Endothelial cell of umbilical vein (primary cell): ENCODE data around the gene CSNK1D.

Source experiments
- EZH2 ChIP-seq: IDR thresholded peaks from 2 replicates; pipeline ENCODE4 v1.6.1; 2012; ENCODE audit warnings: borderline replicate concordance, low read depth, mild to moderate bottlenecking, moderate library complexity, low read length, inconsistent platforms; ENCODE audit not compliant: severe bottlenecking
- FOS ChIP-seq: IDR thresholded peaks from 2 replicates; pipeline ENCODE4 v1.6.1; 2011; ENCODE audit warnings: mild to moderate bottlenecking, low read length, moderate library complexity, borderline replicate concordance; ENCODE audit not compliant: insufficient read depth
- GATA2 ChIP-seq: IDR thresholded peaks from 2 replicates; pipeline ENCODE4 v1.7.0; 2011; ENCODE audit warnings: low read depth, mild to moderate bottlenecking, moderate library complexity, mixed read lengths, low read length; ENCODE audit not compliant: insufficient read length, insufficient read depth
- MYC ChIP-seq: IDR thresholded peaks from one replicate; pipeline ENCODE4 v1.6.1; 2011; ENCODE audit warnings: mild to moderate bottlenecking, low read depth, low read length
- POLR2A ChIP-seq: IDR thresholded peaks from 2 replicates; pipeline ENCODE4 v1.6.1; 2012; ENCODE audit warnings: low read depth, mild to moderate bottlenecking, control low read depth, low read length
- POLR2AphosphoS5 ChIP-seq: IDR thresholded peaks from 2 replicates; pipeline ENCODE4 v1.6.1; 2012; ENCODE audit warnings: low read depth, mild to moderate bottlenecking, control low read depth, low read length, moderate library complexity; ENCODE audit not compliant: insufficient read depth
- TF ChIP-seq, protein P1 (sequence below), 2 donors: IDR thresholded peaks; 1 replicate in 1 of 2; 2 replicates in 1 of 2; pipeline ENCODE4 v1.5.1; 2011; ENCODE audit warnings: low read length in 2 of 2, mild to moderate bottlenecking in 2 of 2, moderate library complexity in 2 of 2, control low read depth in 1 of 2, inconsistent platforms in 1 of 2, low read depth in 1 of 2; ENCODE audit not compliant: insufficient read depth in 1 of 2; ENCODE audit errors: extremely low read depth in 1 of 2
- TF ChIP-seq, protein P2 (sequence below): IDR thresholded peaks from 2 replicates; pipeline ENCODE4 v1.6.1; 2011; ENCODE audit not compliant: insufficient read depth, insufficient read length

DNA sequence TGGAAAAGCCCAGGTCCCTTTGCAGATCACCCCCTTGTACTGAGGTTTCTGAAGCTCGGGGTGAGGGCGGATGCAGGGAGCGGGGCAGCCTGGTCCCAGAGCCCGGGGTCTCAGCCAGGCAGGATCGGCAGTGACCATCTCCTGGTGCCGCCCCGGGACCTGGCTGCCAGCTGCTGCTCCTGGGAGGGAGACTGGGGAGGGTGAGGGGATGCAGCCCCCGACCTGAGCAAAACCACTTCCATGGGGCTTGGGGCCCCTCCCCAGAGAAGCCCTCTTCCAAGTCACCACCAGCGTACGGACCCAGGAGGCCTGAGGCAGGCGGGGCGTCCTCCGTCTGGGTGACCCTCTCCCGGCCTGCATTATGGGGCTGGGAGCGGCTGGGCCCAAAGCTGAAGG is 29.1 kb upstream of the CSNK1D start:
- TF ChIP-seq POLR2AphosphoS5 (no peak), GATA2 (no peak), POLR2A (no peak), EZH2 (no peak), FOS (no peak), MYC (no peak)
- TF ChIP-seq, protein P1, sequence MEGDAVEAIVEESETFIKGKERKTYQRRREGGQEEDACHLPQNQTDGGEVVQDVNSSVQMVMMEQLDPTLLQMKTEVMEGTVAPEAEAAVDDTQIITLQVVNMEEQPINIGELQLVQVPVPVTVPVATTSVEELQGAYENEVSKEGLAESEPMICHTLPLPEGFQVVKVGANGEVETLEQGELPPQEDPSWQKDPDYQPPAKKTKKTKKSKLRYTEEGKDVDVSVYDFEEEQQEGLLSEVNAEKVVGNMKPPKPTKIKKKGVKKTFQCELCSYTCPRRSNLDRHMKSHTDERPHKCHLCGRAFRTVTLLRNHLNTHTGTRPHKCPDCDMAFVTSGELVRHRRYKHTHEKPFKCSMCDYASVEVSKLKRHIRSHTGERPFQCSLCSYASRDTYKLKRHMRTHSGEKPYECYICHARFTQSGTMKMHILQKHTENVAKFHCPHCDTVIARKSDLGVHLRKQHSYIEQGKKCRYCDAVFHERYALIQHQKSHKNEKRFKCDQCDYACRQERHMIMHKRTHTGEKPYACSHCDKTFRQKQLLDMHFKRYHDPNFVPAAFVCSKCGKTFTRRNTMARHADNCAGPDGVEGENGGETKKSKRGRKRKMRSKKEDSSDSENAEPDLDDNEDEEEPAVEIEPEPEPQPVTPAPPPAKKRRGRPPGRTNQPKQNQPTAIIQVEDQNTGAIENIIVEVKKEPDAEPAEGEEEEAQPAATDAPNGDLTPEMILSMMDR (IDR thresholded peaks at IDR 0.05; ENCODE audit: extremely low read depth in 1 of 2, insufficient read depth in 1 of 2, low read depth in 1 of 2, low read length in 2 of 2), result no peak
- TF ChIP-seq, protein P2, sequence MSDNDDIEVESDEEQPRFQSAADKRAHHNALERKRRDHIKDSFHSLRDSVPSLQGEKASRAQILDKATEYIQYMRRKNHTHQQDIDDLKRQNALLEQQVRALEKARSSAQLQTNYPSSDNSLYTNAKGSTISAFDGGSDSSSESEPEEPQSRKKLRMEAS, result no peak
